ENCODE results near the gene MTAP. TPM values are rescaled to one million over a fixed set of nuclear protein-coding genes. Genes with fewer than 3 reads are reported as not detected.

The MTAP gene
- total and polyA plus RNA-seq, 11 donors: 5.4 to 27.3 (median 18.1) TPM

GRCh38 chr9:21841133-21841532 lies 38.7 kb downstream of the MTAP start:
- peaks cover 0 to 19% (median 0%) of the 10 kb centered on the region in 12 donors for H3K9me3 ChIP-seq
- intact Hi-C loops (cut with DNase I): no loop called here
- TF ChIP-seq POLR2A (IDR thresholded peaks at IDR 0.05) (no peak), CTCF (IDR thresholded peaks at IDR 0.05) (no peak)
- WGBS, 4 donors: 86 to 100% (median 99%) methylated on average over 1 of the region's 1 CpG
- H3K36me3 ChIP-seq: peaks cover 0 to 57% (median 46%) of the 10 kb centered on the region in 9 donors
- no peak for ATAC-seq
- peaks cover 0 to 3% (median 0%) of the 10 kb centered on the region in 12 donors for H3K4me1 ChIP-seq
- no peak for DNase-seq
- no peak overlapping the region for H3K27ac ChIP-seq
- no peak overlapping the region for H3K4me3 ChIP-seq
- H3K27me3 ChIP-seq: no peaks in the 10 kb centered on the region

GRCh38 chr9:21848615-21849014 lies 46.2 kb downstream of the MTAP start:
- Histone ChIP-seq H3K9me3 (peaks cover 0 to 51% (median 14%) of the 10 kb centered on the region in 12 donors), H3K4me3 (no peak overlapping the region), H3K27ac (no peak overlapping the region), H3K36me3 (peaks cover 0 to 29% (median 0%) of the 10 kb centered on the region in 9 donors), H3K4me1 (no peaks in the 10 kb centered on the region), H3K27me3 (no peaks in the 10 kb centered on the region)
- no peak for DNase-seq
- intact Hi-C loops (cut with DNase I): no loop called here
- no peak for ATAC-seq
- TF ChIP-seq CTCF (IDR thresholded peaks at IDR 0.05) (no peak), POLR2A (IDR thresholded peaks at IDR 0.05) (no peak)
- WGBS, 4 donors: 98 to 99% (median 99%) methylated on average over 4 of the region's 4 CpGs

GRCh38 chr9:21852754-21853153 lies 50.3 kb downstream of the MTAP start:
- Histone ChIP-seq H3K4me3 (no peak overlapping the region), H3K27me3 (no peaks in the 10 kb centered on the region), H3K9me3 (peaks cover 0 to 15% (median 9%) of the 10 kb centered on the region in 12 donors), H3K27ac (no peak overlapping the region), H3K36me3 (peaks cover 0 to 42% (median 28%) of the 10 kb centered on the region in 9 donors), H3K4me1 (peaks cover 0 to 14% (median 0%) of the 10 kb centered on the region in 12 donors)
- DNase-seq (no peak), ATAC-seq (no peak)
- TF ChIP-seq POLR2A (IDR thresholded peaks at IDR 0.05): no peak
- no peak for TF ChIP-seq CTCF (IDR thresholded peaks at IDR 0.05)
- intact Hi-C loops (cut with DNase I): no loop called here
- 71 to 80% (median 76%) methylated on average over 3 of the region's 3 CpGs for WGBS, 4 donors

- peaks cover 0 to 14% (median 0%) of the 10 kb centered on the region in 12 donors for H3K4me1 ChIP-seq
- H3K27me3 ChIP-seq: no peaks in the 10 kb centered on the region
- DNase-seq (no peak), ATAC-seq (no peak)
- no peak for TF ChIP-seq CTCF (IDR thresholded peaks at IDR 0.05)
- no peak for TF ChIP-seq POLR2A (IDR thresholded peaks at IDR 0.05)
- no peak overlapping the region for H3K27ac ChIP-seq
- peaks cover 0 to 42% (median 35%) of the 10 kb centered on the region in 9 donors for H3K36me3 ChIP-seq
- 92 to 99% (median 99%) methylated on average over 2 of the region's 2 CpGs for WGBS, 4 donors
- H3K9me3 ChIP-seq: peaks cover 0 to 9% (median 3%) of the 10 kb centered on the region in 12 donors
- no peak overlapping the region for H3K4me3 ChIP-seq
- intact Hi-C loops (cut with DNase I): no loop called here
Observed at GRCh38 chr9:21853414-21853813, 51.0 kb downstream of the MTAP start.
